ENCODE measurements around the gene NCKAP1.

DNA sequence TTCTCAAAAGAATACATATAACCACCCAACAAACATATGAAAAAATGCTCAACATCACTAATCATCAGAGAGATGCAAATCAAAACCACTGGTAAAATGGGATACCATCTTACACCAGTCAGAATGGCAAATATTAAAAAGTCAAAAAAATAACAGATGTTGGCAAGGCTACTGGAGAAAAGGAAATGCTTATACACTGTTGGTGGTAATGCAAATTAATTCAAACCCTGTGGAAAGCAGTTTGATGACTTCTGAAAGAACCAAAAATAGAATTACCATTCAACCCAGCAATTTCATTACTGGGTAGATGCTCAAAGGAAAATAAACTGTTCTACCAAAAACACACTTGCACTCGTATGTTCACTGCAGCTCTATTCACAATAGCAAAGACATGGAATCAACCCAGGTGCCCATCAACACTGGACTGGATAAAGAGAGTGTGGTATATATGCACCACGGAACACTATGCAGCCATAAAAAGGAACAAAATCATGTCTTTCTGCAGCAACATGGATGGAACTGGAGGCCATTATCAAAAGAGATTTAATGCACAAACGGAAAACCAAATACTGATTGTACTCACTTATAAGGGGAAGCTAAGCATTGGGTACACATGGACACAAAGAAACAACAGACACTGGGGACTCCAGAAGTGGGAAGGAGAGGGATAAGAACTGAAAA lies 38.8 kb downstream of the NCKAP1 start:
- TF ChIP-seq POLR2AphosphoS5 (IDR thresholded peaks at IDR 0.05) (no peak), POLR2A (IDR thresholded peaks at IDR 0.05) (no peak)
- TF ChIP-seq, protein P1, sequence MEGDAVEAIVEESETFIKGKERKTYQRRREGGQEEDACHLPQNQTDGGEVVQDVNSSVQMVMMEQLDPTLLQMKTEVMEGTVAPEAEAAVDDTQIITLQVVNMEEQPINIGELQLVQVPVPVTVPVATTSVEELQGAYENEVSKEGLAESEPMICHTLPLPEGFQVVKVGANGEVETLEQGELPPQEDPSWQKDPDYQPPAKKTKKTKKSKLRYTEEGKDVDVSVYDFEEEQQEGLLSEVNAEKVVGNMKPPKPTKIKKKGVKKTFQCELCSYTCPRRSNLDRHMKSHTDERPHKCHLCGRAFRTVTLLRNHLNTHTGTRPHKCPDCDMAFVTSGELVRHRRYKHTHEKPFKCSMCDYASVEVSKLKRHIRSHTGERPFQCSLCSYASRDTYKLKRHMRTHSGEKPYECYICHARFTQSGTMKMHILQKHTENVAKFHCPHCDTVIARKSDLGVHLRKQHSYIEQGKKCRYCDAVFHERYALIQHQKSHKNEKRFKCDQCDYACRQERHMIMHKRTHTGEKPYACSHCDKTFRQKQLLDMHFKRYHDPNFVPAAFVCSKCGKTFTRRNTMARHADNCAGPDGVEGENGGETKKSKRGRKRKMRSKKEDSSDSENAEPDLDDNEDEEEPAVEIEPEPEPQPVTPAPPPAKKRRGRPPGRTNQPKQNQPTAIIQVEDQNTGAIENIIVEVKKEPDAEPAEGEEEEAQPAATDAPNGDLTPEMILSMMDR (IDR thresholded peaks at IDR 0.05): no peak
